Measurements from ENCODE around the gene SH3BP1.

GRCh38 chr22:37610480-37611129 is 28.9 kb upstream of the SH3BP1 start:
- TF ChIP-seq PKNOX1 (IDR thresholded peaks at IDR 0.05): no peak
- TF ChIP-seq ELF4 (IDR thresholded peaks at IDR 0.05): no peak
- no peak for TF ChIP-seq FOXM1 (IDR thresholded peaks at IDR 0.05; ENCODE audit: borderline replicate concordance)
- TF ChIP-seq CTBP1 (IDR thresholded peaks at IDR 0.05; ENCODE audit: borderline replicate concordance): no peak
- TF ChIP-seq FOXK2 (IDR thresholded peaks at IDR 0.05): no peak
- no peak for TF ChIP-seq SUZ12 (IDR thresholded peaks at IDR 0.05)
- TF ChIP-seq LEF1 (IDR thresholded peaks at IDR 0.05; ENCODE audit: borderline replicate concordance): no peak
- TF ChIP-seq SP1 (IDR thresholded peaks at IDR 0.05): no peak
- no peak for TF ChIP-seq ZNF384 (IDR thresholded peaks at IDR 0.05)
- TF ChIP-seq FOXA1 (IDR thresholded peaks at IDR 0.05): no peak
- TF ChIP-seq L3MBTL2 (conservative IDR thresholded peaks at IDR 0.05): no peak
- TF ChIP-seq HDGF (IDR thresholded peaks at IDR 0.05; ENCODE audit: borderline replicate concordance): no peak
- no peak for TF ChIP-seq BHLHE40 (IDR thresholded peaks at IDR 0.05; ENCODE audit: borderline replicate concordance)
- no peak for TF ChIP-seq ARNT (IDR thresholded peaks at IDR 0.05)

Measured in HEK293T (cell line).